GM18502 (cell line): Measurements from ENCODE around the gene TNS3.
"Not testable (repeated sequence)": the region's sequence is repeated elsewhere in the genome, so short reads cannot be mapped to it uniquely, and the experiment has no call there.

ENCODE experiments used
- ATAC-seq: cut with Tn5 transposase; IDR thresholded peaks from one replicate; pipeline ENCODE4 v1.9.1; 2021; ENCODE audit warnings: mild to moderate bottlenecking; ENCODE audit not compliant: unreplicated experiment, poor library complexity

TNS3 gene

DNA sequence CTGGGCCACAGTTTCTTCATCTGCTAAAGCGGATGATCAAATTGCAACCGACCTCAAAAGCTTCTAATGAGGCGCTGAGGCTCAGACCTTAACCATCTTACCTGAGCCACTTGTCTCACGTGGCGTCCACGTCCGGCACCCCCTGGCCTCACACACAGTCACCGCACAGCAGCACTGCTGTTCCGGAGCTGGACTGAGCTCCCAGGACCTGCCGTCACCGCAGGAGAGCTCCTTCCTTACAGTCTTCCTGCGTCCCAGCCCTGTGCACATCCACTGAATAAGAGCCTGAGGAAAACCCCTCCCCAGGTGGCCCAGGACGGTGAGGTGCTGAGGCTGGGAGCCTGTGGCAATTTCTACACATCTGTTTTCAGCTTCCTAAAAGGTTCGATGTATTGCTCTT lies 35.7 kb downstream of the TNS3 start:
- ATAC-seq = no peak

- no peak for ATAC-seq
Measured at GRCh38 chr7:47544416-47544815, 37.5 kb downstream of the TNS3 start.

DNA sequence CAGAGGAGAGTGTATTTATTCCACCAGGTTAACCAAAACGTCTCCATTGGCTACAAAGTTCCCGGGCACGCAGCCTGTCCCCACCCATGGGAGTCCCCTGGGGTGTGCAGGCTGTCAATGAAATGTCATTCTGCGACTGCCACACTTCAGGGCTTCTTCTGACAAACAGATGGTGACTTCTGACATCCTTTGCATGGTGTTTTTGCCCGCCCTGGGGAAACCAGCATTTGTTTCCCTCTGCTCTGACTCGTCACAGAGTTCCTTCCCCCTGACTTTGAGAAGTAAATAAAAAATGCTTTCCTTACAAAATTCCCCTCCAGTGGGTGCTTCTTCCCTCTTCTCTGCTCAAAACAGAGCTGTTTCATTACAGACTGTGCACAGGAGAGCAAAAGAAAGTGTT lies 38.2 kb downstream of the TNS3 start:
- no peak for ATAC-seq

- ATAC-seq = no peak
Measured at GRCh38 chr7:47543056-47543455, 38.9 kb downstream of the TNS3 start.

DNA sequence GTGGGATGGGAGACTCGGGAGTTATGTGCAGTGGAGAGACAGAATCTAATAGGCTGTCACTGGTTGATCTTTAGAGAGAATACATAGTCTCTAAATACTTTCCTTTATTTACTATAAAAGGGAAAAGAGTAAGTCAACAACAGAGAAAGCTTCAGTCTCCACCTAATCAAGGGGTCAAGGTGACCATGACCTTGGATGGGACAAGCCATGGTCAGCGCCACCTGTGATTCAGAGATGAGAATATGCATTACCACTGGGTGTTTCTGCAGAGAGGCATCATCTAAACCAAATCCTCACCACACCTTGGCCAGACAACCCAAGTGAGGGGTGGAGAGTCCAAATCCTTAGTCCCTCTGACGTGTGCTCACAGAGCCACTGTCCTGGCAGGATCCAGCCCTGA lies 39.9 kb downstream of the TNS3 start:
- no peak for ATAC-seq

GRCh38 chr7:47541485-47541884 lies 40.4 kb downstream of the TNS3 start:
- not testable (repeated sequence) for ATAC-seq

DNA sequence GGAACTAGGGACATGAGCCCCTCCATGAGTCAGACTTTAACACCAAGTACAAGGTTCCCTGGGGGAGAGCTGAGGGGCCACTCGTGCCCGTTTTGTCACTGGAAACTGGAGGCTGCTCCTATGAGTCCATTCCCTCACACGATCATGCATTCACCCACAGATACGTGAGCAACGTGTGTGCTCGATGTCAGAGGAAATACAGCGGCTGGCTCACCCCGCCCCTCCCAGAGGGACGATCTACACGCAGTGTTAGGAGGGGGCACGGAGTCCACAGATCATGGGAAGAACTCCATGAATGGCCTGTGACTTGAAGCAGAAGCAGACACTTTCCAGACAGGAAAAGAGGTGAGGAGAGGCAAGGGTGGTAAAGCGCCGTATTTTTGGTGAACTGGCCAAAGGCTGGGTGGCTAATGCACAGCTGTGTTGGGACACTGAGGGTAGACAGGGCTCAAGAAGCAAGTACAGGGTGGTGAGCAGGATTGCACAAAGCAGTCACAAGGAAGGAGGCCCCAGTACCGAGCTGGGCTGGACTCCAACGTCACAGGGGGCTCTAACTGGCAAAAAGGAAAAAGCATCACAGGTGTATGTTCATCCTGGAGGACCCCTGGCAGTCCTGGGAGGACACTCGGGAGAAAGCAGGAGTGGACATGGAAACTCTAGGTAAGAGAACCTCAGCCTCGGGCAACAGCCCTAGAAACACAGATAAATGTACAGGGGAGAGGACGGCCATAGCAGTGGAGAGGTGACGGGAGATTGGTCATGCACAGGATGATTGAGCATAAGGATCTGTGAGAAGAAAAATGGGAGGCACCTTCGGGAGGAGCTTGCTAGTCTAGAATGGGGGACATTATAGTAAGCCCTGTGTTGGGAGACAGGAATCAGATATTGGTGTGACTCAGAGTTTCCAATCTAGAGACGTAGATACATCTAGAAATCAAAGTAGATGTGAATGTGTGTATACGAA lies 41.2 kb downstream of the TNS3 start:
- ATAC-seq = no peak

DNA sequence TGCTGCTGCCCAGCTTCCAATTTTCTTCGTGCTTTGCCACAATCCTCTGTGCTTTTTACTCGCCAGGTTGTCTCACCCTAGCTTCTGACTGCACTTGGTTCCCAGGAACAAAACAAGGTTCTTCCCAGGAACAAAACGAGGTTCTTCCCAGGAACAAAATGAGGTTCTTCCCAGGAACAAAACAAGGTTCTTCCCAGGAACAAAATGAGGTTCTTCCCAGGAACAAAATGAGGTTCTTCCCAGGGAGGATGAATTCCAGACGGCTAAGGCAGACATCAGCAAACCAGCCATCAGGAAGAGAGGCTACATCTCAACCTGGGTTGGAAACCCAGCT lies 41.9 kb downstream of the TNS3 start:
- ATAC-seq = no peak

GRCh38 chr7:47539398-47540052 lies 42.4 kb downstream of the TNS3 start:
- ATAC-seq = no peak

GRCh38 chr7:47538846-47539311 lies 43.0 kb downstream of the TNS3 start:
- ATAC-seq = no peak

DNA sequence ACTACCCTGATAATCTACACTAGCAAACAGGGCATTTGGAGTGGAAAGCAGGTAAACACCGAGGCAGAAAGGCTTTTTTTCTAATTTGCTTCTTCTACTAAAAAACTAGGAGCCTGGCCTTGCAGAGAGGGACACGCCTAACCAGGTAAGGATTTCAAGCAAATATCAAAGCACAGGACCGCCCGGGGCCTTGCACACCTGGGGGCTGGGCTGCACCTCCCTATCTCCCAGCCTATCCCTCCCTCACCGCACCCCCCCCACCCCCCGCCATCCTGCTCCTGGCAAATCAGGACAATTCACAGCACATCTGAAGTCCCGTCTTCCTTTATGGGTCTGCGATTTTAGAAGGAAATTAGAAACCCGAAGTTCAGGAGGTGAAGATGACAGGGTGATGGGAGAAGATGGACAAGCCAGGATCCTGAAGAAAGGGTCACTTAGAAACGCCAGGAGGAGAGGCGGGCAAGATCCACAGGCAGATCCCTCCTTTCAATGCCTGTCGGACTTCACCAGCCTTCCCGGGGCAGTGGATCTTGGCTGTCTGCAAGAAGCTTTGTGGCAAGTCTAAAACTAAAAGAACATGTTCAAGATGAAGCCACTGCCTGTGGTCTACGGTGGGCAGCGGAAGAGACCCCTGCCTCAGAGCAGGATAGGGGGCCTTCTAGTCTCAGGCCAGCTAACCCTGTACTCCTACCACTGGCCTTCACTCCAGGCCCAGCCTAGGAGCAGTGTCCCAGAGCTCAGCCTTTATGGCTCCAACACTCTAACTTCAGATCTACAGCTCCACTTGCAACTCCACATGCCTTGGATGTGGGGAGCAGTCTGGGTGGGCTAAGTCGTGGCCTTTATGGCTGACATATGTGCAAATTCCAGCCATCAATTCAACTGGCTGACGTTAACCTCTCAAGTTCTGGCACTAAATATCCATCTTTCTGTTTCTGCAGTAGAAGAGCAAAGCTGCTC lies 43.9 kb downstream of the TNS3 start:
- no peak for ATAC-seq

DNA sequence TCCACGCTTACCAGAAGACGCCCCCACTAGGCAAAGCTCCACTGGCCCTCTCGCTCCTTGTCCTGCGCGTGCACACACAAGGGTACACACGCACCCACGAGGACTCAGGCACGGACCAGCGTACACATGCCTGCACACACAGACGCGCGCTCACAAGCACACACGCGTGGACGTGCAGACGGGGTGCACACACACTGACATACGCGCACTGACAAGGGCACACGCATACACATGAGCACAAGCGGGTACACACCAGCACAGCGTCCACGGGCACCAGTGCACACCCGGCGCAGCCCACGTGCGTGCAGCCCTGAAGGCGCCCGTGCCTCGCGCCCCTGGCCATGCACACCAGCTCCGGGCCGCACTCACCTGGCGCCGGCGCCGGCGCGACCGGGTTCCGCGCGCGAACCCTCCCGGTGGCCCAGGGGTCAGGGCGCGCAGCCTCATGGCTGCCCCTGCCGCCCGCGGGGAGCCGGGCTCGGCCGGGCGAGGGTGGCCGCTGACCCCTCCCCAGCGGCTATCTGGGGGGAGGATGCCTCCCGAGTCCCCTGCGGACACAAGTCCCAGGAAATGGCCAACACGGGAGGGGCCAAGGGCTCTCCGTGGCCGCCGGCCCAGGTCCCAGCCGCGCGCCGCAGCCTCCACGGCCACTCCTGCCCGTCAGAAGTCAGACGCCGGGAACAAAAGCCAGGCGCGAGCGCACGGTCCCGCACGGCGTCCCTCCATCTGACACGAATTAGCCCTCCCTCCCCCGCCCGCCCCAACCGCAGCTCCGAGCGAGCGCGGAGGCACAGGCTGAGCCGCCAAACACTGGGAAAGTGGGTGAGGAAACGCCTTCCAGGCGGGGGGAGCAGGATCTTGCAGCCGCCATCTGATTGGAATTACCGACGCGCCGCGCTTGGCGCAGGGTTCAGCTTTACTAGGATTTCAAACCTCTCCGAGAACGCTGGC lies 45.0 kb downstream of the TNS3 start:
- no peak for ATAC-seq

DNA sequence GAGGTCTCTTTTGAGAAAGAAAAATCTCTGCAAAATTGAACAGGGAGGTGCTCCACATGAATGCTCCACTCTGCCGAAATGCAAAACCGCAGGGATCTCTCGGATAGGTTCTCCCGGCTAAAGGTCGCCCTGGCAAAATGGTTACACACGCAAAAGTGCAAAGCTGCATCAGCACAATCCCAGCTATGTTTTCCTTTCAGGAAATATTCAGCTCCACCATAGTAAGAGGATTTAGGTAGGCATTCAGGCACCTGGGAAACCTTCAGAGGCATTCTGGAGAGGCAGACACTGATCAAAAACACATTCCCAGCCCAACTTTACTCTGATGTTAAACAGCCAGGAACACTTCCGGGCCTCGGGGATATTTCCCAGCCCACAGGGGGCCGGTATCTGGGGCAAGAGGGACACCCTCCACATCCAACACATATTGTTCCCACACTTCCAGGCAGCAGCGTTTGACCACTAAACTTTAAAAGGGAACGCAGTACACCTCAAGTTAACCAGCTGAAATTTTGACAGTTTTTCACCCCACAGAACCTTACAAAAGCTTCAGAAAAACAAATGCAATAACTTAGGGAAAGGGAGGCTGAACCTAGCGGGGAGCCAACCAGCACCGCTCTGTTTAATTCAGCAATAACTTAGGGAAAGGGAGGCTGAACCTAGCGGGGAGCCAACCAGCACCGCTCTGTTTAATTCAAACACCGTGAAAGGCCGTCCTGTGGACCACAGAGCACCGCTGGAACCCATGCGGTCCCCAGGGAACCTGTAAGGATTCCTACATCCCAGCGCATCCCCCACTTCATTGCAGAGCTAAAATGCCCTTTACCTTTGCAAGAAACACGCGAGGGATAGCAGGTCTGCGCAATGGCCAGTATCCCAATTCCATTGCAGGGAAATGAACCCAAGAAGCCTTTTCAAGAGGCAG lies 45.9 kb downstream of the TNS3 start:
- no peak for ATAC-seq

GRCh38 chr7:47535035-47535703 lies 46.7 kb downstream of the TNS3 start:
- ATAC-seq = no peak

DNA sequence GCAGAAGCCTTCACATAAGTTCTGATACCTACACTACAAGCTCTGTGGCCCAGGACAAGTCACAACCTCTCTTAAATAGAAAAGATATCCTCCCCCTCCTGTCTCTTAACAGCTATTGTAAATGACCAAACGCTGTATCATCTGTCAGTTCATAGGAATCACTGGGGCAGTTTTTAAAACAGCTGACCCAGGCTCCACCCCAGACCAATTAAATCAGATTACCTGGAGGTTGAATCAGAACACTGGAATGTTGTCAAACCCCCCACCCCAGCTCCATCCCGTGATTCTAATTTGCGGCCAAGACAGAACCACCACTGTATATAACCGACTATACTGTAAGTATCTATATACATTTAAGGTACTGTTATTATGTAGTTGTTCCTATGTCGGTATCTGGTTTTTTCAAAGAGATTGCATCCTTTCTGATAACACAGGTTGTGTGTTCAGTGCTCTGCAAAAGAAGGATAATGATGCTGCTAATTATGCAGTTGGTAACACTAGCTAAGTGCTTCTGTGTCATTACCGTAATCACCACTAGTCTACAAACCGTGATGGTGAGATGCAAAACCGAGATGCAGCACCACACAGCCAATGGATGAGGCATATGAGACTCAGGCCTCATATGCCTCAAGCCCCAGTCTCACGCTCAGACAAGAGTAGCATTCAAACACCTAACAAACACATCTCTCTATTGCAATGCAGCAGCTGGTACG lies 47.4 kb downstream of the TNS3 start:
- peak; percentile 49 for ATAC-seq

- no peak for ATAC-seq
Measured at GRCh38 chr7:47531584-47532492, 50.1 kb downstream of the TNS3 start.
